C4-2B (cell line): ENCODE measurements around the gene RAB11FIP4.

Source experiments
- CTCF ChIP-seq: fragments of 450-650 bp; conservative IDR thresholded peaks from 2 replicates; pipeline ENCODE4 v1.5.1; 2017; ENCODE audit warnings: mild to moderate bottlenecking
- ZFX ChIP-seq: fragments of 450-650 bp; IDR thresholded peaks from 2 replicates; pipeline ENCODE4 v1.6.1; 2017

DNA sequence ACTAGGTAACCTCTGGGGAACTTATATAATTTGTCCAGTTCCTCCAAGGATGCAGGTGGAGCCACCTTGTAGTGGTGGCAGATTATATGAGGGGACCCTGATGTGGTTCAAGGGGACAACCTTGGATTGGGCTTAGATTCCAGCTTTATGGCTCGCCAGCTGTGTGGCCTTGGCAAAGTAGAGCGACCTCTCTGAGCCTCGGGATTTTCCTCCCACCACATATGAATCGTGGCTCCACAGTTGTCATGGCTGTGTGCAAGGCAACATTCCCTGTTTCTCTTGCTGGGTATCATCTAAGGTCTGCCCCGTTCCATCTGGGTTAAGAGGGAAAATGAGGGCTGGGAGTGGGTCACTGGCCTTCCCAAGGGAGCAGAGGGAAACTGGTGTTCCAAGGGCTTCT is 104.6 kb downstream of the RAB11FIP4 start:
- no peak for TF ChIP-seq CTCF
- TF ChIP-seq ZFX = no peak
